ENCODE results near the gene APOL4.
"Not testable (repeated sequence)": the region's sequence is repeated elsewhere in the genome, so short reads cannot be mapped to it uniquely, and the experiment has no call there.

The APOL4 gene

GRCh38 chr22:36218648-36219193 is 17.1 kb upstream of the APOL4 start:
- in situ Hi-C loops (cut with MboI; ENCODE audit: low sequenced_read_pairs, unreplicated experiment), result no loop called here
- DNase-seq (ENCODE audit: low spot score), result no peak
- no peak for TF ChIP-seq CTCF (IDR thresholded peaks at IDR 0.05; ENCODE audit: borderline replicate concordance, control extremely low read depth, extremely low read depth, insufficient read depth, missing control alignments)

- TF ChIP-seq CTCF (IDR thresholded peaks at IDR 0.05; ENCODE audit: borderline replicate concordance, control extremely low read depth, extremely low read depth, insufficient read depth, missing control alignments), result no peak
- DNase-seq (ENCODE audit: low spot score), result no peak
- in situ Hi-C loops (cut with MboI; ENCODE audit: low sequenced_read_pairs, unreplicated experiment), result no loop called here
These were observed 14.4 kb upstream of the APOL4 start for GRCh38 chr22:36215981-36216380.

- no peak for DNase-seq (ENCODE audit: low spot score)
- TF ChIP-seq CTCF (IDR thresholded peaks at IDR 0.05; ENCODE audit: borderline replicate concordance, control extremely low read depth, extremely low read depth, insufficient read depth, missing control alignments), result no peak
- in situ Hi-C loops (cut with MboI; ENCODE audit: low sequenced_read_pairs, unreplicated experiment), result no loop called here
These were observed 12.0 kb upstream of the APOL4 start for GRCh38 chr22:36213586-36213985.

GRCh38 chr22:36212901-36213300 is 11.3 kb upstream of the APOL4 start:
- in situ Hi-C loops (cut with MboI; ENCODE audit: low sequenced_read_pairs, unreplicated experiment), result no loop called here
- no peak for TF ChIP-seq CTCF (IDR thresholded peaks at IDR 0.05; ENCODE audit: borderline replicate concordance, control extremely low read depth, extremely low read depth, insufficient read depth, missing control alignments)
- no peak for DNase-seq (ENCODE audit: low spot score)

GRCh38 chr22:36211237-36211861 is 9.7 kb upstream of the APOL4 start:
- in situ Hi-C loops (cut with MboI; ENCODE audit: low sequenced_read_pairs, unreplicated experiment), result no loop called here
- no peak for DNase-seq (ENCODE audit: low spot score)
- TF ChIP-seq CTCF (IDR thresholded peaks at IDR 0.05; ENCODE audit: borderline replicate concordance, control extremely low read depth, extremely low read depth, insufficient read depth, missing control alignments), result no peak

GRCh38 chr22:36210224-36210623 is 8.6 kb upstream of the APOL4 start:
- in situ Hi-C loops (cut with MboI; ENCODE audit: low sequenced_read_pairs, unreplicated experiment), result no loop called here
- DNase-seq (ENCODE audit: low spot score), result no peak
- no peak for TF ChIP-seq CTCF (IDR thresholded peaks at IDR 0.05; ENCODE audit: borderline replicate concordance, control extremely low read depth, extremely low read depth, insufficient read depth, missing control alignments)

- in situ Hi-C loops (cut with MboI; ENCODE audit: low sequenced_read_pairs, unreplicated experiment); DNase-seq (ENCODE audit: low spot score): not testable (repeated sequence)
These were observed 7.9 kb upstream of the APOL4 start for GRCh38 chr22:36209488-36209908.

Measured in GM13976 (cell line).